ENCODE measurements around the gene HSPA4L. TPM values are rescaled to one million over a fixed set of nuclear protein-coding genes. Genes with fewer than 3 reads are reported as not detected.
A peak's percentile ranks its signal among the peaks of the same experiment; 100 is the strongest.

Gene HSPA4L
- total RNA-seq, 3 donors from 2014 or later, result 2.7 to 14.5 (median 7.2) TPM

- Histone ChIP-seq H3K9me3 (peaks cover 30 to 60% of the 10 kb centered on the region in 2 donors), H3K4me3 (no peak overlapping the region), H3K27me3 (no peaks in the 10 kb centered on the region), H3K36me3 (no peaks in the 10 kb centered on the region), H3K4me1 (no peaks in the 10 kb centered on the region), H3K27ac (no peak overlapping the region)
- intact Hi-C loops (cut with DNase I; ENCODE audit: low total_unique reads), result no loop called here
- TF ChIP-seq POLR2AphosphoS5 (IDR thresholded peaks at IDR 0.05) (no peak), POLR2A (IDR thresholded peaks at IDR 0.05) (no peak), CTCF (IDR thresholded peaks at IDR 0.05) (no peak)
- no peak for DNase-seq (ENCODE audit: low spot score in 2 of 2)
Measured at GRCh38 chr4:127849505-127850234, 67.5 kb downstream of the HSPA4L start.

- Histone ChIP-seq H3K9me3 (peaks cover 28 to 54% of the 10 kb centered on the region in 2 donors), H3K36me3 (no peaks in the 10 kb centered on the region), H3K27me3 (no peaks in the 10 kb centered on the region), H3K4me1 (no peaks in the 10 kb centered on the region), H3K27ac (no peak overlapping the region), H3K4me3 (no peak overlapping the region)
- no peak for DNase-seq (ENCODE audit: low spot score in 2 of 2)
- no peak for TF ChIP-seq POLR2A (IDR thresholded peaks at IDR 0.05)
- TF ChIP-seq POLR2AphosphoS5 (IDR thresholded peaks at IDR 0.05), result no peak
- TF ChIP-seq CTCF (IDR thresholded peaks at IDR 0.05), result no peak
- intact Hi-C loops (cut with DNase I; ENCODE audit: low total_unique reads), result no loop called here
Measured at GRCh38 chr4:127852661-127853060, 70.5 kb downstream of the HSPA4L start.

- H3K27ac ChIP-seq, result peak overlapping the region in 1 of 2 donors; percentile 48
- H3K4me1 ChIP-seq, result no peaks in the 10 kb centered on the region
- no peak overlapping the region for H3K4me3 ChIP-seq
- H3K9me3 ChIP-seq, result peaks cover 13 to 29% of the 10 kb centered on the region in 2 donors
- no peak for TF ChIP-seq CTCF (IDR thresholded peaks at IDR 0.05)
- H3K27me3 ChIP-seq, result no peaks in the 10 kb centered on the region
- no peaks in the 10 kb centered on the region for H3K36me3 ChIP-seq
- intact Hi-C loops (cut with DNase I; ENCODE audit: low total_unique reads), result no loop called here
- DNase-seq (ENCODE audit: low spot score in 2 of 2), result no peak
Measured at GRCh38 chr4:127856196-127856812, 74.2 kb downstream of the HSPA4L start.

- peak overlapping the region in 1 of 2 donors; percentile 48 for H3K27ac ChIP-seq
- H3K36me3 ChIP-seq, result no peaks in the 10 kb centered on the region
- intact Hi-C loops (cut with DNase I; ENCODE audit: low total_unique reads), result no loop called here
- no peaks in the 10 kb centered on the region for H3K27me3 ChIP-seq
- DNase-seq (ENCODE audit: low spot score in 2 of 2), result no peak
- H3K9me3 ChIP-seq, result peaks cover 13 to 23% of the 10 kb centered on the region in 2 donors
- no peak for TF ChIP-seq POLR2A (IDR thresholded peaks at IDR 0.05)
- H3K4me3 ChIP-seq, result peak overlapping the region in 1 of 3 donors; percentile 7
- no peaks in the 10 kb centered on the region for H3K4me1 ChIP-seq
Measured at GRCh38 chr4:127856813-127857447, 74.8 kb downstream of the HSPA4L start.

GRCh38 chr4:127857641-127858040 is 75.5 kb downstream of the HSPA4L start:
- H3K36me3 ChIP-seq, result no peaks in the 10 kb centered on the region
- no peaks in the 10 kb centered on the region for H3K27me3 ChIP-seq
- TF ChIP-seq POLR2A (IDR thresholded peaks at IDR 0.05) (no peak), CTCF (IDR thresholded peaks at IDR 0.05) (no peak), POLR2AphosphoS5 (IDR thresholded peaks at IDR 0.05) (no peak)
- no peaks in the 10 kb centered on the region for H3K4me1 ChIP-seq
- H3K4me3 ChIP-seq, result no peak overlapping the region
- intact Hi-C loops (cut with DNase I; ENCODE audit: low total_unique reads), result no loop called here
- peaks cover 11 to 18% of the 10 kb centered on the region in 2 donors for H3K9me3 ChIP-seq
- DNase-seq (ENCODE audit: low spot score in 2 of 2), result no peak
- no peak overlapping the region for H3K27ac ChIP-seq
